CD4-positive, alpha-beta memory T cell (primary cell): ENCODE measurements around the gene SH2D2A. TPM values are rescaled to one million over a fixed set of nuclear protein-coding genes. Genes with fewer than 3 reads are reported as not detected.

Source experiments
- CTCF ChIA-PET: fragments of 350-600 bp; sonication (Branson Sonifier 250); formaldehyde crosslinking; loops from one replicate; lab custom pipeline; 2021; ENCODE audit warnings: inconsistent platforms; ENCODE audit not compliant: partially characterized antibody; lab: Charles Lee
- POLR2A ChIA-PET: fragments of 350-600 bp; sonication (Branson Sonifier 250); formaldehyde crosslinking; loops from one replicate; lab custom pipeline; 2021; ENCODE audit not compliant: partially characterized antibody; lab: Charles Lee
- DNase-seq, 5 donors: peaks; one replicate each; pipeline versions ENCODE4 v3.0.0 to v3.0.0-alpha.2; 2020 to 2022; ENCODE audit warnings: mixed read lengths in 1 of 5
- H3K27ac ChIP-seq: one replicate; pipeline ENCODE4 v1.7.0; 2013; ENCODE audit warnings: low read depth, low read length
- H3K27me3 ChIP-seq: 2 replicates; pipeline ENCODE4 v1.7.0; 2013; ENCODE audit warnings: mild to moderate bottlenecking, low read length, moderate library complexity; ENCODE audit not compliant: insufficient read depth
- H3K36me3 ChIP-seq: 2 replicates; pipeline ENCODE4 v1.7.0; 2013; ENCODE audit warnings: mild to moderate bottlenecking, low read length, moderate library complexity; ENCODE audit not compliant: insufficient read depth
- H3K4me1 ChIP-seq: 2 replicates; pipeline ENCODE4 v1.7.0; 2013; ENCODE audit warnings: mild to moderate bottlenecking, low read length, moderate library complexity; ENCODE audit not compliant: insufficient read depth
- H3K4me3 ChIP-seq, 2 donors: one replicate each; pipeline ENCODE4 v1.7.0; 2013; ENCODE audit warnings: low read length in 2 of 2, mild to moderate bottlenecking in 1 of 2
- H3K9me3 ChIP-seq, 2 donors: one replicate each; pipeline ENCODE4 v1.7.0; 2013; ENCODE audit warnings: low read length in 2 of 2, control low read depth in 1 of 2; ENCODE audit not compliant: control insufficient read depth in 1 of 2
- H3K27ac Mint-ChIP-seq, 7 donors: one replicate each; pipeline ENCODE4 v1.8.0; 2020 to 2021; ENCODE audit warnings: mixed read lengths in 7 of 7, mild to moderate bottlenecking in 6 of 7, inconsistent platforms in 3 of 7, moderate library complexity in 3 of 7
- H3K27me3 Mint-ChIP-seq, 2 donors: one replicate each; pipeline ENCODE4 v1.8.0; 2020 to 2021; ENCODE audit warnings: mixed read lengths in 2 of 2
- H3K36me3 Mint-ChIP-seq, 2 donors: one replicate each; pipeline ENCODE4 v1.8.0; 2020 to 2021; ENCODE audit warnings: mixed read lengths in 2 of 2, inconsistent platforms in 1 of 2, mild to moderate bottlenecking in 1 of 2
- H3K4me1 Mint-ChIP-seq, 4 donors: one replicate each; pipeline ENCODE4 v1.8.0; 2020 to 2021; ENCODE audit warnings: mixed read lengths in 4 of 4, mild to moderate bottlenecking in 1 of 4
- H3K4me3 Mint-ChIP-seq, 8 donors: one replicate each; pipeline ENCODE4 v1.8.0; 2020 to 2021; ENCODE audit warnings: mixed read lengths in 8 of 8, mild to moderate bottlenecking in 7 of 8, moderate library complexity in 6 of 8, inconsistent platforms in 3 of 8
- H3K9me3 Mint-ChIP-seq, 8 donors: one replicate each; pipeline ENCODE4 v1.8.0; 2020 to 2021; ENCODE audit warnings: mixed read lengths in 8 of 8, mild to moderate bottlenecking in 5 of 8, inconsistent platforms in 3 of 8, moderate library complexity in 1 of 8
- intact Hi-C: fragments of 100-400 bp; cut with micrococcal nuclease; formaldehyde crosslinking; loops from one replicate; pipeline ENCODE4 v1.15.1; 2023
- polyA plus RNA-seq, 2 donors: library from polyadenylated mRNA; unstranded; fragments of 300-500 nt; fragmentation: Illumina TruSeq; gene quantifications; one replicate each; pipeline ENCODE4 v1.2.3, GENCODE V29; 2021
- total RNA-seq, 2 experiments: library from RNA; stranded (reverse); gene quantifications; one replicate each; pipeline ENCODE4 v1.2.3, GENCODE V29; 2021

SH2D2A gene
- total and polyA plus RNA-seq, 4 experiments from 2014 or later, result 29.1 to 63.6 (median 54.5) TPM

GRCh38 chr1:156862584-156862983 lies 45.9 kb upstream of the SH2D2A start:
- POLR2A ChIA-PET, result no interaction called here
- H3K4me1 Mint-ChIP-seq, result peaks cover 12 to 55% (median 40%) of the 10 kb centered on the region in 4 donors
- intact Hi-C loops, result no loop called here
- H3K4me3 ChIP-seq, result no peak overlapping the region
- H3K27me3 Mint-ChIP-seq, result peaks cover 37 to 40% of the 10 kb centered on the region in 2 donors
- H3K36me3 ChIP-seq, result no peaks in the 10 kb centered on the region
- no peaks in the 10 kb centered on the region for H3K9me3 Mint-ChIP-seq
- no peak for DNase-seq
- CTCF ChIA-PET, result interaction anchor here (0.9 to 10.1 kb wide), 7 partner anchors 10 to 172 kb away, joined by 3 to 344 read pairs (median 56); partner anchors contain the start of genes ISG20L2, METTL25B and SH2D2A
- H3K4me1 ChIP-seq, result peaks cover 45% of the 10 kb centered on the region
- no peak overlapping the region for H3K27ac ChIP-seq
- H3K27ac Mint-ChIP-seq, result no peak overlapping the region
- H3K9me3 ChIP-seq, result no peaks in the 10 kb centered on the region
- H3K27me3 ChIP-seq, result peaks cover 16% of the 10 kb centered on the region
- H3K36me3 Mint-ChIP-seq, result peaks cover 0 to 3% of the 10 kb centered on the region in 2 donors
- H3K4me3 Mint-ChIP-seq, result no peak overlapping the region

- Histone ChIP-seq H3K4me1 (peaks cover 32% of the 10 kb centered on the region), H3K9me3 (no peaks in the 10 kb centered on the region), H3K36me3 (no peaks in the 10 kb centered on the region), H3K4me3 (peak within 1 kb of the TSS; percentile 49 to 63), H3K27ac (no peak within 1 kb of the TSS), H3K27me3 (peaks cover 16% of the 10 kb centered on the region)
- intact Hi-C loops, result loop anchor here (1.0 kb wide), 7 partner anchors 22 to 172 kb away; partner anchors contain the start of genes PRCC and SH2D2A
- H3K9me3 Mint-ChIP-seq, result no peaks in the 10 kb centered on the region
- ChIA-PET POLR2A (interaction anchor here (0.6 to 4.8 kb wide), 14 partner anchors 11 to 171 kb away, joined by 3 to 66 read pairs (median 6); partner anchors contain the start of genes ISG20L2, METTL25B, MRPL24 and PRCC), CTCF (interaction anchor here (0.6 to 10.1 kb wide), 31 partner anchors 9 to 241 kb away, joined by 3 to 344 read pairs (median 6); partner anchors contain the start of genes CRABP2, ISG20L2, METTL25B and PRCC)
- H3K4me1 Mint-ChIP-seq, result peaks cover 10 to 52% (median 30%) of the 10 kb centered on the region in 4 donors
- H3K27ac Mint-ChIP-seq, result peak within 1 kb of the TSS in 6 of 7 donors; percentile 20 to 86 (median 66)
- DNase-seq, result peak; percentile 46 to 62 (median 55)
- peaks cover 36 to 41% of the 10 kb centered on the region in 2 donors for H3K27me3 Mint-ChIP-seq
- peaks cover 0 to 3% of the 10 kb centered on the region in 2 donors for H3K36me3 Mint-ChIP-seq
- H3K4me3 Mint-ChIP-seq, result peak within 1 kb of the TSS; percentile 81 to 87 (median 84)
Measured at GRCh38 chr1:156860628-156861423, 44.2 kb upstream of the SH2D2A start, which contains the start of gene NTRK1. Gene NTRK1, plus strand, starts transcription at chr1:156860865. Its CDS starts 70 bp downstream, at chr1:156860935.

GRCh38 chr1:156860113-156860627 lies 43.5 kb upstream of the SH2D2A start:
- ChIA-PET POLR2A (interaction anchor here (0.6 to 4.8 kb wide), 16 partner anchors 11 to 171 kb away, joined by 3 to 66 read pairs (median 5); partner anchors contain the start of genes ISG20L2, METTL25B, MRPL24 and PRCC), CTCF (interaction anchor here (0.7 to 10.1 kb wide), 37 partner anchors 8 to 236 kb away, joined by 3 to 344 read pairs (median 5); partner anchors contain the start of genes CRABP2, ISG20L2, METTL25B and PRCC)
- no peaks in the 10 kb centered on the region for H3K36me3 ChIP-seq
- H3K4me3 ChIP-seq, result peak overlapping the region; percentile 49 to 63
- Mint-ChIP-seq H3K36me3 (peaks cover 0 to 3% of the 10 kb centered on the region in 2 donors), H3K27me3 (peaks cover 31 to 37% of the 10 kb centered on the region in 2 donors), H3K27ac (peak overlapping the region in 6 of 7 donors; percentile 20 to 86 (median 66)), H3K9me3 (no peaks in the 10 kb centered on the region), H3K4me3 (peak overlapping the region; percentile 73 to 87 (median 84)), H3K4me1 (peaks cover 8 to 45% (median 26%) of the 10 kb centered on the region in 4 donors)
- peaks cover 16% of the 10 kb centered on the region for H3K27me3 ChIP-seq
- H3K27ac ChIP-seq, result no peak overlapping the region
- H3K4me1 ChIP-seq, result peaks cover 29% of the 10 kb centered on the region
- no peaks in the 10 kb centered on the region for H3K9me3 ChIP-seq
- intact Hi-C loops, result loop anchor here (1.0 kb wide), 7 partner anchors 21 to 171 kb away; partner anchors contain the start of genes PRCC and SH2D2A
- DNase-seq, result peak in 4 of 5 donors; percentile 49 to 64 (median 52)

- Mint-ChIP-seq H3K27ac (no peak overlapping the region), H3K4me1 (peaks cover 8 to 43% (median 26%) of the 10 kb centered on the region in 4 donors), H3K9me3 (peaks cover 0 to 1% (median 0%) of the 10 kb centered on the region in 8 donors), H3K4me3 (peak overlapping the region; percentile 46 to 87 (median 81)), H3K27me3 (peaks cover 27 to 37% of the 10 kb centered on the region in 2 donors), H3K36me3 (peaks cover 0 to 3% of the 10 kb centered on the region in 2 donors)
- POLR2A ChIA-PET, result interaction anchor here (0.6 to 4.8 kb wide), 12 partner anchors 10 to 133 kb away, joined by 3 to 66 read pairs (median 10); partner anchors contain the start of genes ISG20L2, METTL25B, MRPL24 and PRCC
- CTCF ChIA-PET, result interaction anchor here (0.7 to 10.1 kb wide), 34 partner anchors 8 to 235 kb away, joined by 3 to 344 read pairs (median 6); partner anchors contain the start of genes CRABP2, ISG20L2, METTL25B and PRCC
- Histone ChIP-seq H3K27ac (no peak overlapping the region), H3K4me1 (peaks cover 29% of the 10 kb centered on the region), H3K36me3 (no peaks in the 10 kb centered on the region), H3K9me3 (no peaks in the 10 kb centered on the region), H3K4me3 (peak overlapping the region in 1 of 2 donors; percentile 63), H3K27me3 (peaks cover 16% of the 10 kb centered on the region)
- no peak for DNase-seq
- intact Hi-C loops, result loop anchor here (1.0 kb wide), 7 partner anchors 20 to 170 kb away; partner anchors contain the start of genes PRCC and SH2D2A
Measured at GRCh38 chr1:156859523-156860112, 43.0 kb upstream of the SH2D2A start.

GRCh38 chr1:156858959-156859522 lies 42.4 kb upstream of the SH2D2A start, which contains the start of gene INSRR:
Gene INSRR, minus strand, starts transcription at chr1:156859117. Its CDS starts 496 bp downstream, at chr1:156858621.
- ChIA-PET CTCF (interaction anchor here (1.2 to 10.1 kb wide), 19 partner anchors 12 to 169 kb away, joined by 3 to 344 read pairs (median 18); partner anchors contain the start of genes CRABP2, ISG20L2, METTL25B and SH2D2A), POLR2A (interaction anchor here (1.0 to 4.8 kb wide), 7 partner anchors 10 to 132 kb away, joined by 3 to 66 read pairs (median 16); partner anchors contain the start of genes ISG20L2, METTL25B and SH2D2A)
- Histone ChIP-seq H3K4me3 (peak within 1 kb of the TSS in 1 of 2 donors; percentile 63), H3K36me3 (no peaks in the 10 kb centered on the region), H3K27me3 (peaks cover 16% of the 10 kb centered on the region), H3K9me3 (no peaks in the 10 kb centered on the region), H3K4me1 (peaks cover 26% of the 10 kb centered on the region), H3K27ac (no peak within 1 kb of the TSS)
- DNase-seq, result no peak
- Mint-ChIP-seq H3K27ac (peak within 1 kb of the TSS in 2 of 7 donors; percentile 50 to 62), H3K27me3 (peaks cover 23 to 33% of the 10 kb centered on the region in 2 donors), H3K4me3 (peak within 1 kb of the TSS; percentile 46 to 87 (median 81)), H3K9me3 (peaks cover 0 to 1% (median 0%) of the 10 kb centered on the region in 8 donors), H3K36me3 (peaks cover 0 to 3% of the 10 kb centered on the region in 2 donors), H3K4me1 (peaks cover 8 to 43% (median 26%) of the 10 kb centered on the region in 4 donors)
- intact Hi-C loops, result no loop called here
